ENCODE measurements around the gene JPH3. TPM values are rescaled to one million over a fixed set of nuclear protein-coding genes. Genes with fewer than 3 reads are reported as not detected.

The JPH3 gene
- total RNA-seq, 1 experiment from 2014 or later = 39.0 TPM

DNA sequence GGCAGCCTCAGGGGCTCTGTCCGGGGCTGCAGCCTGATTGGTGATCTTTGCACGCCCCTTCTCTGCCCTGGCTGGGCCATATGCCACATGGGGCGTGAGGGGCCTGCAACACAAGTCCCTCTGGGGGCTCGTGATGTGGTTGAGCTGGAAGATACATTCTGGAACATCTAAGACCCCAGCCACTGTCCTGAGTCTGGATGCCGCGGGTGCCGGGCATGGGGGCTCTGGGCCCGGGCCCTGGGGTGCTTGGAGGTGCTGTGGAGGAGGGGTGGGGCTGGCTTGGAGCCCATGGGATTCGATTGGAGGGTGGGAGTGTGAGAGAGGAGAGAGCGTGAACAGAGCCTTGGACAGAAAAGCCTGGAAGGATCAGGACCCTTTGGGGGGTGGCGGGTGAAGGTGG lies 39.4 kb downstream of the JPH3 start:
- H3K9me3 Mint-ChIP-seq = no peaks in the 10 kb centered on the region
- no peaks in the 10 kb centered on the region for H3K4me1 Mint-ChIP-seq
- DNase-seq (ENCODE audit: low spot score) = no peak
- peaks cover 18% of the 10 kb centered on the region for H3K36me3 Mint-ChIP-seq
- no peak overlapping the region for H3K4me3 Mint-ChIP-seq
- CTCF ChIA-PET = interaction anchor here (0.5 kb wide), 1 partner anchor 128 kb away, joined by 3 read pairs; no protein-coding TSS in a partner anchor
- TF ChIP-seq, protein P1, sequence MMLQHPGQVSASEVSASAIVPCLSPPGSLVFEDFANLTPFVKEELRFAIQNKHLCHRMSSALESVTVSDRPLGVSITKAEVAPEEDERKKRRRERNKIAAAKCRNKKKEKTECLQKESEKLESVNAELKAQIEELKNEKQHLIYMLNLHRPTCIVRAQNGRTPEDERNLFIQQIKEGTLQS (CRISPR knock-in tag; conservative IDR thresholded peaks at IDR 0.05) = no peak
- TF ChIP-seq SOX15 (CRISPR knock-in tag; IDR thresholded peaks at IDR 0.05) (no peak), MXD4 (CRISPR knock-in tag; IDR thresholded peaks at IDR 0.05; ENCODE audit: borderline replicate concordance) (no peak), TEAD1 (CRISPR knock-in tag; IDR thresholded peaks at IDR 0.05) (no peak), HMGA2 (CRISPR knock-in tag; IDR thresholded peaks at IDR 0.05) (no peak), GABPB1 (CRISPR knock-in tag; IDR thresholded peaks at IDR 0.05) (no peak), RELA (CRISPR knock-in tag; IDR thresholded peaks at IDR 0.05; ENCODE audit: borderline replicate concordance) (no peak), JUN (CRISPR knock-in tag; IDR thresholded peaks at IDR 0.05) (no peak), SMAD3 (CRISPR knock-in tag; IDR thresholded peaks at IDR 0.05; ENCODE audit: borderline replicate concordance) (no peak), ZBTB21 (CRISPR knock-in tag; IDR thresholded peaks at IDR 0.05; ENCODE audit: borderline replicate concordance) (no peak), TP53 (CRISPR knock-in tag; IDR thresholded peaks at IDR 0.05) (no peak)
- TF ChIP-seq, protein P2, sequence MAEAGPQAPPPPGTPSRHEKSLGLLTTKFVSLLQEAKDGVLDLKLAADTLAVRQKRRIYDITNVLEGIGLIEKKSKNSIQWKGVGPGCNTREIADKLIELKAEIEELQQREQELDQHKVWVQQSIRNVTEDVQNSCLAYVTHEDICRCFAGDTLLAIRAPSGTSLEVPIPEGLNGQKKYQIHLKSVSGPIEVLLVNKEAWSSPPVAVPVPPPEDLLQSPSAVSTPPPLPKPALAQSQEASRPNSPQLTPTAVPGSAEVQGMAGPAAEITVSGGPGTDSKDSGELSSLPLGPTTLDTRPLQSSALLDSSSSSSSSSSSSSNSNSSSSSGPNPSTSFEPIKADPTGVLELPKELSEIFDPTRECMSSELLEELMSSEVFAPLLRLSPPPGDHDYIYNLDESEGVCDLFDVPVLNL (CRISPR knock-in tag; IDR thresholded peaks at IDR 0.05; ENCODE audit: borderline replicate concordance, low read depth) = no peak
- TF ChIP-seq, protein P3, sequence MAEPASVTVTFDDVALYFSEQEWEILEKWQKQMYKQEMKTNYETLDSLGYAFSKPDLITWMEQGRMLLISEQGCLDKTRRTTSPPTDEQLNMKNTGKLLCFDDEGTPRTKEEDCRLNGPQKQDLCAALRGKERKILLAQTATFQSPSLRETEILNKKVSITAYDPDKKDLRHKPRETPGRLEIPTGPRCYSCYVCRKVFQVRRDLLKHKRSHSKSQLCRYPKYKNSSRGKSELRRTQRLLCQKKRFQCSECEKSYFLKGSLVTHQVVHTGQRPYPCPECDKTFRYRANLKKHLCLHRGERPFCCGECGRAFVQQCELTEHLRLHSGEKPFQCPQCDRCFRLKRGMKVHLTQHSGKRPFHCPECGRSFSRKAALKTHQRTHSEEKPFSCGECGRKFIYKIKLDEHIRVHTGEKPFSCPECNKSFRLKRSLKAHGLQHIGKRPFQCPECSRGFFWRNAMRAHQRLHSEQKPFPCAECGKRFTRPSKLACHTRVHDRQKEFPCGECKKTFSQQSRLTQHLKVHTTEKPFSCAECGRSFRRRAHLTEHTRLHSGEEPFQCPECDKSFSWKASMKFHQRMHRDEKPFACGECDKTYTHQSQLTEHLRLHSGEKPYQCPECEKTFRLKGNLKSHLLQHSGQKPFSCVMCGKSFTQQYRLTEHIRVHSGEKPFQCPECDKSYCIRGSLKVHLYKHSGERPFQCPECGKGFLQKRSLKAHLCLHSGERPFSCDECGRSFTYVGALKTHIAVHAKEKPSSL (CRISPR knock-in tag; conservative IDR thresholded peaks at IDR 0.05) = no peak
- TF ChIP-seq, protein P4, sequence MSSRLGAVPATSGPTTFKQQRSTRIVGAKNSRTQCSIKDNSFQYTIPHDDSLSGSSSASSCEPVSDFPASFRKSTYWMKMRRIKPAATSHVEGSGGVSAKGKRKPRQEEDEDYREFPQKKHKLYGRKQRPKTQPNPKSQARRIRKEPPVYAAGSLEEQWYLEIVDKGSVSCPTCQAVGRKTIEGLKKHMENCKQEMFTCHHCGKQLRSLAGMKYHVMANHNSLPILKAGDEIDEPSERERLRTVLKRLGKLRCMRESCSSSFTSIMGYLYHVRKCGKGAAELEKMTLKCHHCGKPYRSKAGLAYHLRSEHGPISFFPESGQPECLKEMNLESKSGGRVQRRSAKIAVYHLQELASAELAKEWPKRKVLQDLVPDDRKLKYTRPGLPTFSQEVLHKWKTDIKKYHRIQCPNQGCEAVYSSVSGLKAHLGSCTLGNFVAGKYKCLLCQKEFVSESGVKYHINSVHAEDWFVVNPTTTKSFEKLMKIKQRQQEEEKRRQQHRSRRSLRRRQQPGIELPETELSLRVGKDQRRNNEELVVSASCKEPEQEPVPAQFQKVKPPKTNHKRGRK (CRISPR knock-in tag; IDR thresholded peaks at IDR 0.05; ENCODE audit: borderline replicate concordance) = no peak
- TF ChIP-seq, protein P5, sequence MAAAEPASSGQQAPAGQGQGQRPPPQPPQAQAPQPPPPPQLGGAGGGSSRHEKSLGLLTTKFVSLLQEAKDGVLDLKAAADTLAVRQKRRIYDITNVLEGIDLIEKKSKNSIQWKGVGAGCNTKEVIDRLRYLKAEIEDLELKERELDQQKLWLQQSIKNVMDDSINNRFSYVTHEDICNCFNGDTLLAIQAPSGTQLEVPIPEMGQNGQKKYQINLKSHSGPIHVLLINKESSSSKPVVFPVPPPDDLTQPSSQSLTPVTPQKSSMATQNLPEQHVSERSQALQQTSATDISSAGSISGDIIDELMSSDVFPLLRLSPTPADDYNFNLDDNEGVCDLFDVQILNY (CRISPR knock-in tag; IDR thresholded peaks at IDR 0.05) = no peak
- TF ChIP-seq, protein P6, sequence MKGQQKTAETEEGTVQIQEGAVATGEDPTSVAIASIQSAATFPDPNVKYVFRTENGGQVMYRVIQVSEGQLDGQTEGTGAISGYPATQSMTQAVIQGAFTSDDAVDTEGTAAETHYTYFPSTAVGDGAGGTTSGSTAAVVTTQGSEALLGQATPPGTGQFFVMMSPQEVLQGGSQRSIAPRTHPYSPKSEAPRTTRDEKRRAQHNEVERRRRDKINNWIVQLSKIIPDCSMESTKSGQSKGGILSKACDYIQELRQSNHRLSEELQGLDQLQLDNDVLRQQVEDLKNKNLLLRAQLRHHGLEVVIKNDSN (CRISPR knock-in tag; IDR thresholded peaks at IDR 0.05) = no peak
- TF ChIP-seq, protein P7, sequence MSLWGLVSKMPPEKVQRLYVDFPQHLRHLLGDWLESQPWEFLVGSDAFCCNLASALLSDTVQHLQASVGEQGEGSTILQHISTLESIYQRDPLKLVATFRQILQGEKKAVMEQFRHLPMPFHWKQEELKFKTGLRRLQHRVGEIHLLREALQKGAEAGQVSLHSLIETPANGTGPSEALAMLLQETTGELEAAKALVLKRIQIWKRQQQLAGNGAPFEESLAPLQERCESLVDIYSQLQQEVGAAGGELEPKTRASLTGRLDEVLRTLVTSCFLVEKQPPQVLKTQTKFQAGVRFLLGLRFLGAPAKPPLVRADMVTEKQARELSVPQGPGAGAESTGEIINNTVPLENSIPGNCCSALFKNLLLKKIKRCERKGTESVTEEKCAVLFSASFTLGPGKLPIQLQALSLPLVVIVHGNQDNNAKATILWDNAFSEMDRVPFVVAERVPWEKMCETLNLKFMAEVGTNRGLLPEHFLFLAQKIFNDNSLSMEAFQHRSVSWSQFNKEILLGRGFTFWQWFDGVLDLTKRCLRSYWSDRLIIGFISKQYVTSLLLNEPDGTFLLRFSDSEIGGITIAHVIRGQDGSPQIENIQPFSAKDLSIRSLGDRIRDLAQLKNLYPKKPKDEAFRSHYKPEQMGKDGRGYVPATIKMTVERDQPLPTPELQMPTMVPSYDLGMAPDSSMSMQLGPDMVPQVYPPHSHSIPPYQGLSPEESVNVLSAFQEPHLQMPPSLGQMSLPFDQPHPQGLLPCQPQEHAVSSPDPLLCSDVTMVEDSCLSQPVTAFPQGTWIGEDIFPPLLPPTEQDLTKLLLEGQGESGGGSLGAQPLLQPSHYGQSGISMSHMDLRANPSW (CRISPR knock-in tag; conservative IDR thresholded peaks at IDR 0.05; ENCODE audit: low read depth) = no peak
- TF ChIP-seq, protein P8, sequence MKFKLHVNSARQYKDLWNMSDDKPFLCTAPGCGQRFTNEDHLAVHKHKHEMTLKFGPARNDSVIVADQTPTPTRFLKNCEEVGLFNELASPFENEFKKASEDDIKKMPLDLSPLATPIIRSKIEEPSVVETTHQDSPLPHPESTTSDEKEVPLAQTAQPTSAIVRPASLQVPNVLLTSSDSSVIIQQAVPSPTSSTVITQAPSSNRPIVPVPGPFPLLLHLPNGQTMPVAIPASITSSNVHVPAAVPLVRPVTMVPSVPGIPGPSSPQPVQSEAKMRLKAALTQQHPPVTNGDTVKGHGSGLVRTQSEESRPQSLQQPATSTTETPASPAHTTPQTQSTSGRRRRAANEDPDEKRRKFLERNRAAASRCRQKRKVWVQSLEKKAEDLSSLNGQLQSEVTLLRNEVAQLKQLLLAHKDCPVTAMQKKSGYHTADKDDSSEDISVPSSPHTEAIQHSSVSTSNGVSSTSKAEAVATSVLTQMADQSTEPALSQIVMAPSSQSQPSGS (CRISPR knock-in tag; IDR thresholded peaks at IDR 0.05; ENCODE audit: borderline replicate concordance, low read depth) = no peak
- H3K27me3 Mint-ChIP-seq (ENCODE audit: low read depth) = no peaks in the 10 kb centered on the region
- POLR2A ChIA-PET = no interaction called here
- no peak for ATAC-seq
- H3K27ac Mint-ChIP-seq = no peak overlapping the region
